ENCODE data around the gene TTC39B.

The TTC39B gene

GRCh38 chr9:15176836-15177235, 130.2 kb downstream of the TTC39B start:
- DNase-seq (ENCODE audit: extremely low spot score), result no peak
- CTCF ChIA-PET, result interaction anchor here (0.9 to 1.4 kb wide), 3 partner anchors 10 to 41 kb away, joined by 4 to 6 read pairs (median 4); no protein-coding TSS in a partner anchor
- POLR2A ChIA-PET, result no interaction called here
- TF ChIP-seq, protein P1, sequence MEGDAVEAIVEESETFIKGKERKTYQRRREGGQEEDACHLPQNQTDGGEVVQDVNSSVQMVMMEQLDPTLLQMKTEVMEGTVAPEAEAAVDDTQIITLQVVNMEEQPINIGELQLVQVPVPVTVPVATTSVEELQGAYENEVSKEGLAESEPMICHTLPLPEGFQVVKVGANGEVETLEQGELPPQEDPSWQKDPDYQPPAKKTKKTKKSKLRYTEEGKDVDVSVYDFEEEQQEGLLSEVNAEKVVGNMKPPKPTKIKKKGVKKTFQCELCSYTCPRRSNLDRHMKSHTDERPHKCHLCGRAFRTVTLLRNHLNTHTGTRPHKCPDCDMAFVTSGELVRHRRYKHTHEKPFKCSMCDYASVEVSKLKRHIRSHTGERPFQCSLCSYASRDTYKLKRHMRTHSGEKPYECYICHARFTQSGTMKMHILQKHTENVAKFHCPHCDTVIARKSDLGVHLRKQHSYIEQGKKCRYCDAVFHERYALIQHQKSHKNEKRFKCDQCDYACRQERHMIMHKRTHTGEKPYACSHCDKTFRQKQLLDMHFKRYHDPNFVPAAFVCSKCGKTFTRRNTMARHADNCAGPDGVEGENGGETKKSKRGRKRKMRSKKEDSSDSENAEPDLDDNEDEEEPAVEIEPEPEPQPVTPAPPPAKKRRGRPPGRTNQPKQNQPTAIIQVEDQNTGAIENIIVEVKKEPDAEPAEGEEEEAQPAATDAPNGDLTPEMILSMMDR (IDR thresholded peaks at IDR 0.05; ENCODE audit: control extremely low read depth, extremely low read depth, low read depth, missing control alignments), result no peak

- ChIA-PET POLR2A (no interaction called here), CTCF (no interaction called here)
- TF ChIP-seq, protein P1 (IDR thresholded peaks at IDR 0.05; ENCODE audit: control extremely low read depth, extremely low read depth, low read depth, missing control alignments), result no peak
- DNase-seq (ENCODE audit: extremely low spot score), result no peak
These were observed 143.1 kb downstream of the TTC39B start for GRCh38 chr9:15163931-15164330.

- TF ChIP-seq, protein P1 (IDR thresholded peaks at IDR 0.05; ENCODE audit: control extremely low read depth, extremely low read depth, low read depth, missing control alignments), result no peak
- ChIA-PET POLR2A (no interaction called here), CTCF (interaction anchor here (1.0 to 1.7 kb wide), 4 partner anchors 8 to 26 kb away, joined by 3 to 5 read pairs (median 4); no protein-coding TSS in a partner anchor)
- no peak for DNase-seq (ENCODE audit: extremely low spot score)
These were observed 145.3 kb downstream of the TTC39B start for GRCh38 chr9:15161753-15162152.

DNA sequence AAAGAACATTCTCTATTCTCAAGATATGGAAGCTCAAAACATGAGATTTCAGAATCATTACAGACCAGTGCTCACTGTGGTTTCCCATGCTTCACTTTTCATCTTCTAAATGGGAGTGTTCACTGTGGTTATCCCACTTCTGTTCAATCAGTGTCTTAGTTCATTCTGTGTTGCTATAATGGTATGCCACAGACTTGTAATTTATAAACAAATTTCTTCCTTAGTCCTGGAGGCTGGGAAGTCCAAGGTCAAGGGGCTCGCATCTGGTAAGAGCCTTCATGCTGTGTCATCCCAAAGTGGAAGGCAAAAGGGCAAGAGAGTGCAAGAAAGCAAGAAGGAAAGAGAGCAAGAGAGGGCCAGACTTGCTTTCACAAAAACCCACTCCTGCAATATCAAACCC, 146.3 kb downstream of the TTC39B start:
- DNase-seq (ENCODE audit: extremely low spot score), result no peak
- ChIA-PET CTCF (interaction anchor here (1.7 kb wide), 1 partner anchor 9 kb away, joined by 4 read pairs; no protein-coding TSS in a partner anchor), POLR2A (no interaction called here)
- TF ChIP-seq, protein P1 (IDR thresholded peaks at IDR 0.05; ENCODE audit: control extremely low read depth, extremely low read depth, low read depth, missing control alignments), result no peak

DNA sequence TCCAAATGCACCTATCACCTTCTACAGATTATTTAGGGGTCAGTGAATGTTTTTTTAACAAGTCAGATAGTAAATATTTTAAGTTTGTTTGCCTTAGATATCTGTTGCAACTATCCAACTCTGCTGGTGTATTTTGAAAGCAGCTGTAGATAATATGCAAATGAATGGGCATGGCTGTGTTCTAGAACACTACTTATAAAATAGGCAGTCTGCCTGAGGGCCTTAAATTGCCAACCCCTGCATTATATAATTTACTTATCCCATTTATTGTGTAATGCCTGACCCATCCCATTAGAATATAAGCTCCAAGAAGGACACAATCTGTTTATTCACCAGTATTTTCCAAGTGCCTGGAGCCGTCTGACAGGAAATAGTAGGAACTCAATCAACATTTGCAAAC, 149.0 kb downstream of the TTC39B start:
- TF ChIP-seq, protein P1 (IDR thresholded peaks at IDR 0.05; ENCODE audit: control extremely low read depth, extremely low read depth, low read depth, missing control alignments), result no peak
- ChIA-PET POLR2A (no interaction called here), CTCF (no interaction called here)
- no peak for DNase-seq (ENCODE audit: extremely low spot score)

DNA sequence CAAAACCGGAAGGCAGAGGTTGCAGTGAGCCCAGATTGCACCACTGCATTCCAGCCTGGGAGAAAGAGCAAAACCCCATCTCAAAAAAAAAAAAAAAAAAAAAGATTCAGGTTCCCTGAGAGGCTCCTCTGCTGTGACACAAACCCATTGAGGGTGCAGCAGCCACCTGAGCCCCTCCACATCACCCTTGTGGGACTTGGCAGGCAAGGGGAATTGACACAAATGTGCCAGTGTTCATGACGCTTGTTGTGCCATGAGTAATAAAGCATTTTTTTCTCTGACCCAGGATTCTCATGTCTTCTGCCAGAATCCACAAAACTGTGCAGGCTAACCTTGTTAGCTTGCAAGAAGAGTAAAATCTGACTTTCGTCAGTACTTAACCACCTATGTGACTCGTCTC, 149.6 kb downstream of the TTC39B start:
- TF ChIP-seq, protein P1 (IDR thresholded peaks at IDR 0.05; ENCODE audit: control extremely low read depth, extremely low read depth, low read depth, missing control alignments), result no peak
- DNase-seq (ENCODE audit: extremely low spot score), result no peak
- ChIA-PET POLR2A (no interaction called here), CTCF (interaction anchor here (0.9 kb wide), 1 partner anchor 22 kb away, joined by 3 read pairs; no protein-coding TSS in a partner anchor)

Data from GM10248 (cell line).